ENCODE results near the gene FLNC. TPM values are rescaled to one million over a fixed set of nuclear protein-coding genes. Genes with fewer than 3 reads are reported as not detected.

The FLNC gene
- total and polyA plus RNA-seq, 3 donors from 2014 or later = 8.8 to 21.4 (median 14.4) TPM

Other genes with a start within 250 kb of the FLNC start
- gene GARIN1A, start 158.1 kb upstream of the FLNC start, total RNA-seq = 10 to 100 TPM; 12.0 to 46.8 TPM
- 46.0 TPM for gene GARIN1A, start 158.1 kb upstream of the FLNC start, polyA plus RNA-seq (ENCODE audit: insufficient read depth, low read depth, low replicate concordance)
- gene CALU, start 91.0 kb upstream of the FLNC start, total RNA-seq = 10 to 100 TPM; 63.2 to 63.4 TPM
- 81.4 TPM for gene CALU, start 91.0 kb upstream of the FLNC start, polyA plus RNA-seq (ENCODE audit: insufficient read depth, low read depth, low replicate concordance)
- not detected for gene OPN1SW, start 54.6 kb upstream of the FLNC start, total RNA-seq
- gene OPN1SW, start 54.6 kb upstream of the FLNC start, polyA plus RNA-seq (ENCODE audit: insufficient read depth, low read depth, low replicate concordance) = not detected
- gene CCDC136, start 38.4 kb upstream of the FLNC start, total RNA-seq = 100 to 1,000 TPM; 265 to 553 TPM
- gene CCDC136, start 38.4 kb upstream of the FLNC start, polyA plus RNA-seq (ENCODE audit: insufficient read depth, low read depth, low replicate concordance) = 564 TPM
- gene ATP6V1F, start 32.5 kb downstream of the FLNC start, total RNA-seq = 100 to 1,000 TPM; 133 to 166 TPM
- gene ATP6V1F, start 32.5 kb downstream of the FLNC start, polyA plus RNA-seq (ENCODE audit: insufficient read depth, low read depth, low replicate concordance) = 414 TPM
- 1 to 10 TPM in 1 of 2 donors, under 1 TPM in 1; 0.68 to 1.2 TPM for gene KCP, start 80.3 kb downstream of the FLNC start, total RNA-seq
- 1.4 TPM for gene KCP, start 80.3 kb downstream of the FLNC start, polyA plus RNA-seq (ENCODE audit: insufficient read depth, low read depth, low replicate concordance)
- gene IRF5, start 107.5 kb downstream of the FLNC start, total RNA-seq = 1 to 10 TPM; 2.9 to 5.6 TPM
- 4.6 TPM for gene IRF5, start 107.5 kb downstream of the FLNC start, polyA plus RNA-seq (ENCODE audit: insufficient read depth, low read depth, low replicate concordance)
- gene TNPO3, start 224.7 kb downstream of the FLNC start, total RNA-seq = 10 to 100 TPM; 52.5 to 55.5 TPM
- gene TNPO3, start 224.7 kb downstream of the FLNC start, polyA plus RNA-seq (ENCODE audit: insufficient read depth, low read depth, low replicate concordance) = 62.8 TPM

Data from testis (tissue), 3 donors.